Right renal cortex interstitium (tissue), 3 donors: Measurements from ENCODE around the gene ADPRH. TPM values are rescaled to one million over a fixed set of nuclear protein-coding genes. Genes with fewer than 3 reads are reported as not detected.

Source experiments
- DNase-seq, 3 donors: peaks; one replicate each; pipeline ENCODE4 v3.0.0-alpha.2; 2013; ENCODE audit warnings: low read depth in 3 of 3, low spot score in 2 of 3
- polyA plus RNA-seq, 3 donors: library from polyadenylated mRNA; unstranded; fragments of 120-200 nt; gene quantifications; one replicate each; pipeline ENCODE4 v1.2.1, GENCODE V29; 2013; ENCODE audit not compliant: insufficient read length in 3 of 3

ADPRH gene
- polyA plus RNA-seq, 3 donors: 7.0 to 7.7 (median 7.6) TPM

DNA sequence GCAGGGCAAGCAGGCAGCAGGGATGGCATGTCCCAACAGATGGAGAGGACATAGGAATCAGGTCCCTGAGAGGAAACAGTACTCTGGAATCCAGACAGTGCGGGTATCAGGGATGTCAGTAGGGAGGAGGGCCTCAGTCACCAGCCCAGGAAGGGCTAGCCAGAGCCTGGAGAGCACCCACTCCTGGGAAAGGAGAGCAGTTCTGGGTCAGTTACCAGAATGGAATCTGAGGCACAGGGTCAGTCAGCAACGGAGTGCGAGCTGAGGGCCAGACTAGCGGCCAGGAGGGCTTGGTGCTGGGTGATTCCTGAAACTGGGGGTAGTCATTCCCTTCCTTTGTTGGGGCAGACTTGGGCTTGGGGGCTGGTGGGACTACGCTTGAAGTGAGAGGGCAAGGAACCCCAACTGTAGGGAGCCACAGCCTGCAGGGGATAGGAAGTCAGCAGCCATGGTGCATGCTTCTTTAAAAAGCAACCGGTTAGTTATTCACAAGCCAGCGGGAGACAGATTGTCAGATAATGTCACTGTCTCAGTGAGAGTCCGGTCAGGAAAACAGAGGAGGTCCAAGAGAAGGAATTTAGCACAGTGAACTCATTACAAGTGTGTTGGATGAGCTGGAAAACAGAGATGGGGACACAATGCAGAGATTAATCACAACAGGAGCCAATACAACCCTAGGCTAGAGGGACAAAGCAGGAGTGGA is 46.3 kb downstream of the ADPRH start:
- no peak for DNase-seq

DNA sequence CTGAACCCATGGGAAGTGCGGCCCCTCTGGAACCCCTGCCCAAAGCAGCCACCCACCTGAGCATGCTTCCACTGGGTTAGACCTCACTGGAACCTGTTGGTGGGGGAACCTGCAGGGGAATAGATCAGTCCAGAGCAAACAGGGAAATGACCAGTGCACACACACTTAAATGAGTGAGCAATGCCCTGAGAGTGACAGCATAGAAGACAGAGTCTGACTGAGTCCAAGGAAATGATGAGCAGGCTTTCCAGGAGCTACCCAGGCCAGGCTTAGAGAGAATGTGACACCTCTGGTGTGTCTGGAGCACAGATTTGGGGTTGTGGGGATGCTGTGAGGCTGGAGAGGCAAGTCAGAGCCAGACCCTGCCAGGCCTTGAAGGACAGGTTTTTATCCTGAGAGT is 46.9 kb downstream of the ADPRH start:
- no peak for DNase-seq

- DNase-seq: no peak
Observed at GRCh38 chr3:119627461-119627860, 48.2 kb downstream of the ADPRH start.

- no peak for DNase-seq
Observed at GRCh38 chr3:119628390-119628789, 49.1 kb downstream of the ADPRH start.

- DNase-seq: no peak
Observed at GRCh38 chr3:119628816-119629445, 49.6 kb downstream of the ADPRH start.

DNA sequence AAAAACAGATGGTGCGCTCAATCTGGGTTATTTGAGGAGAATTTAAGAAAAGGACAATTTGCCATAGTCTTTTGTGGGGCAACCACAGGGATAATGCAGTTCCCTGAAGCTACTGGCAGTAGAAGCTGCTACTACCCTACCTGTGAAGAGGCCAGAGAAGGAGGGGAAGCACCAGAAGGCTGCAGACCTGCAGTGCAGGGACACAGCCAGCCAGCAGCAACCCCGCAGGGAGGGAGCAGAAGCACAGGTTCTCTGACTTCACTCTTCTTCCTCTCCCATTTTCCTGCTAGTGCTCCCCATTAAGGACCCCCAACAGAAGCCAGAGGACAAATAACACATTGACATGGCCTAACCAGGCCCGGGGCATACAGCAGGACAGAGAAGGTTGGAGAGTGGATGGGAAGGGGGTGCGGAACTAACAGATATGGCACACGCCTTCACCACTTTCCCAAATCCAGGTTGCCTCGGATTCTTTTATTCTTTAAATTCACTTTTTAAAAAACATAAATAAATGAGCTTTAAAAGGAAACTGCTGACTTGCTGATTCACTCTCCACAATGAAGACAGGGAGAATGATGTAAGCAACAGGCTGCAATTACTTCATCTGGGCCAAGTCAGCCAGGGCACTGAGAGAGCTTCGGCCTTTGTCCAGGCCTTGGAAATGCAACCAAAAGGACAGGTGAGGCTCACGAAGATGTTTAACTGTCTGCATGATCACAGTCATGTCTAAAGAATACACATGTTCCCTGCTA is 51.0 kb downstream of the ADPRH start:
- no peak for DNase-seq

- DNase-seq: no peak
Observed at GRCh38 chr3:119630880-119631329, 51.6 kb downstream of the ADPRH start.

- DNase-seq: no peak
Observed at GRCh38 chr3:119631516-119631915, 52.2 kb downstream of the ADPRH start.

GRCh38 chr3:119632216-119632615 is 52.9 kb downstream of the ADPRH start:
- DNase-seq: no peak

DNA sequence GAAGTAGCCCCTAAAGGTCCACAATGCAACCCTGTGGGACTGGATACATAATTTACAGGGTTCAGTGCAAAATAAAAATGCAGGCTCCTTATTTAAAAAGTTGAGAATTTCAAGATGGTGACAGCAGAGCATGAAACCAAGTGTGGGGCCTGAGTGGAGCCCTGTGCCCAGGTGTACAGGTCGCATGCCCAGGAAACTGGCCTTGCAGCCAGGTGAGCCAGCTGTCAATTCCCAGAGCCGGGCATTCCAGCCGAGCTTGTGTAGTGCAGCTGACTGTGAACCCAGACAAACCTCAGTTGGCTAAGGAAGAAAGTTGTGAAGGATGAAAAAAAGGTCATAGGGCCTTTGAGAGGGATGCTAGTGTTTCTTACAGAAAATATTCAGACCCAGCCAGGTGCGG is 53.5 kb downstream of the ADPRH start:
- no peak for DNase-seq

- DNase-seq: no peak
Observed at GRCh38 chr3:119635719-119636118, 56.4 kb downstream of the ADPRH start.

- no peak for DNase-seq
Observed at GRCh38 chr3:119636249-119636648, 57.0 kb downstream of the ADPRH start.

DNA sequence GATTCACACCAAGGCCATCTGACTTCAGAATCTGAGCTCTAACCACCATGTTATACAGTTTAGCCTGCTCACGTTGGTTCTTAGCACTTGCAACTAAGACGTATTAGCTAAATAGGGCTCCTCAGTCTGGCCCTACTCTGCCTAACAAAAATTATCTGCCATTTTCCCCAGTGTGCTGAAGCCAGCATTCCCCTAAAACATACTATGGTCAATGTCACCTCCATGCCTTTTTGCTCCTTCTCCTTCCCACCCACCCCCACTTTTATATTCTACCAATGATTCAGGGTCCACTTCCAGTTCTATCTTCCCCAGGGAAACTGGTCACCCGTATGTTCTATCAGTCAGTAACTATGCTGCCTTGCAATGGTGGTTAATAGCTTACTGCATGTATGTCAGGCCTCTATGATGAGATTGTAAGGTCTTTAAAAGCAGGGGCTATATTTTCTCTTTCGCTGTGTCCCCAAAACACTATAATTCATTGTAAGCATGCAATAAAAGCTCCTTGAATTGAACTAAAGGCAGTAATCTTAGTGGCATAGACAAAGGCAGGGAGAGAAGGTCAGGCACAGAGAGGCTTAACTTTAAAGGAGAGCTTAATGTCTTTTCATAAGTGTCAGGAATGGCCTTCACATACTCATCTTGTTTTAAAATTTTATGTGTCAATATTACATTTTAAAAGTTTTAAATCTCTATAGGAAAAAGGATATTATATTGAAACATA is 57.8 kb downstream of the ADPRH start:
- no peak for DNase-seq

DNA sequence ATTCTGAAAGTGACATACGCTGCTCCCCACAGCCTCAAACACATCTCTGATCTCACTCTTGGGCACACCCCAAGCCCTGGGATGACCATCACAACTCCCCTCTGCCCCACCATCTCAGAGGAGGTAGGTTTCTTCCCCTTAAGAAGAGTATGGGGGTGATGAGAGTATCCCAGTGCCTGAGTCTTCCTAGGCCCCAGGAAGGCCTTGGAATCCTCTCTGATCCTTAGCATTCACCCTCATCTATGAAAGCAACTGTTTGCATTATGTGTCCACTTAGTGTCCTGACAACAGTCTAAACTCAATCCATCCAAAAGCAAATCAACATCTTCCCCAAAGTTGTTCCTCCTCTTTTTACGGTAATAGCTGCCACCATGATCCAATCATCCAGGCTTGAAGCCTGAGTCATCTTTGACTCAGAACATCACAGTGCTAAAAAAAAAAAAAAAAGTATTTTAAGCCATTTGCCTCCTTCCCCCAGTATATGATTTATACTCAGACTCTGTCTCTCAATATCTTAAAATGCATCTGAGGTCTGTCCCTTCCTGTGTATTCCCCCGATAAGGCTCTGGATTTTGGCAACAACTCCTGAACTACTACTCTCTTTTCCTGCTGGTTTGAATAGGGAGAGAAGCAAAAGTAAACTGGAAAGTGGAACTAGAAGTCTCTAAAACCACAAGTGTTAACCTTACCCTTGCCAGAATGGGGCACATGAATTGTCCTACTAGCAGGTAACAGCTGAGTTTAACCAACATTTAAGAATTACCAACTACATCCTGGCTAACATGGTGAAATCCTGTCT is 58.6 kb downstream of the ADPRH start:
- DNase-seq: no peak

Other genes starting within 250 kb of the ADPRH start
- 10 to 100 TPM; 49.7 to 55.4 (median 50.4) TPM for gene TMEM39A, start 115.9 kb upstream of the ADPRH start, polyA plus RNA-seq
- gene POGLUT1, start 110.5 kb upstream of the ADPRH start, polyA plus RNA-seq: 10 to 100 TPM; 24.8 to 27.3 (median 26.7) TPM
- gene TIMMDC1, start 80.9 kb upstream of the ADPRH start, polyA plus RNA-seq: 100 to 1,000 TPM; 107 to 110 (median 107) TPM
- gene CD80, start 19.9 kb upstream of the ADPRH start, polyA plus RNA-seq: under 1 TPM; 0.11 to 0.23 (median 0.12) TPM
- 1 to 10 TPM; 7.4 to 9.0 (median 8.5) TPM for gene PLA1A, start 18.4 kb downstream of the ADPRH start, polyA plus RNA-seq
- gene POPDC2, start 81.1 kb downstream of the ADPRH start, polyA plus RNA-seq: 1 to 10 TPM; 3.8 to 4.5 (median 4.5) TPM
- gene COX17, start 97.9 kb downstream of the ADPRH start, polyA plus RNA-seq: 10 to 100 TPM; 40.3 to 45.9 (median 44.3) TPM
- gene CFAP91, start 123.5 kb downstream of the ADPRH start, polyA plus RNA-seq: 10 to 100 TPM; 15.0 to 25.5 (median 18.8) TPM
- under 1 TPM; 0.49 to 0.54 (median 0.54) TPM for gene NR1I2, start 202.6 kb downstream of the ADPRH start, polyA plus RNA-seq